GM23338 (cell line): ENCODE measurements around the gene STPG1. TPM values are rescaled to one million over a fixed set of nuclear protein-coding genes. Genes with fewer than 3 reads are reported as not detected.

Experiments used
- ATAC-seq: fragments of 200-7000 bp; cut with Tn5 transposase; 3 replicates; pipeline ENCODE4 v1.9.1; 2020
- DNase-seq: peaks from one replicate; pipeline ENCODE4 v3.0.0-alpha.2; 2015; ENCODE audit warnings: low spot score
- H2AFZ ChIP-seq: fragments of 200-600 bp; sonication (generic); 2 replicates; pipeline ENCODE4 v1.8.0; 2016; ENCODE audit warnings: antibody characterized with exemption, mild to moderate bottlenecking, moderate library complexity
- H3F3A ChIP-seq: fragments of 200-600 bp; sonication (generic); replicated peaks from 2 replicates; pipeline ENCODE4 v1.8.0; 2017; ENCODE audit warnings: antibody characterized with exemption, mixed run types, low read depth
- H3K27ac ChIP-seq: fragments of 200-600 bp; sonication (generic); 2 replicates; pipeline ENCODE4 v1.6.1; 2016; ENCODE audit warnings: low read depth
- H3K27me3 ChIP-seq: fragments of 200-600 bp; sonication (generic); 2 replicates; pipeline ENCODE4 v1.8.0; 2016; ENCODE audit warnings: mild to moderate bottlenecking, mixed run types, moderate library complexity; ENCODE audit not compliant: insufficient read depth
- H3K36me3 ChIP-seq: fragments of 200-600 bp; sonication (generic); 2 replicates; pipeline ENCODE4 v1.8.0; 2016; ENCODE audit warnings: mild to moderate bottlenecking; ENCODE audit not compliant: insufficient read depth
- H3K4me1 ChIP-seq: fragments of 200-600 bp; sonication (generic); 2 replicates; pipeline ENCODE4 v1.8.0; 2016; ENCODE audit warnings: mild to moderate bottlenecking, moderate library complexity; ENCODE audit not compliant: insufficient read depth
- H3K4me2 ChIP-seq: fragments of 200-600 bp; sonication (generic); 2 replicates; pipeline ENCODE4 v1.7.1; 2017; ENCODE audit warnings: mixed run types
- H3K4me3 ChIP-seq: fragments of 200-600 bp; sonication (generic); 2 replicates; pipeline ENCODE4 v1.6.1; 2016; ENCODE audit warnings: mixed run types
- H3K79me2 ChIP-seq: fragments of 200-600 bp; sonication (generic); replicated peaks from 2 replicates; pipeline ENCODE4 v1.8.0; 2017; ENCODE audit warnings: mild to moderate bottlenecking; ENCODE audit not compliant: insufficient read depth
- H3K9me2 ChIP-seq: fragments of 200-600 bp; sonication (generic); 2 replicates; pipeline ENCODE4 v1.8.0; 2017; ENCODE audit not compliant: insufficient read depth
- H4K20me1 ChIP-seq: fragments of 200-600 bp; sonication (generic); replicated peaks from 2 replicates; pipeline ENCODE4 v1.8.0; 2017; ENCODE audit warnings: mild to moderate bottlenecking; ENCODE audit not compliant: insufficient read depth
- H3K27ac Mint-ChIP-seq: 2 replicates; pipeline ENCODE4 v1.8.0; 2020; ENCODE audit warnings: inconsistent platforms, mild to moderate bottlenecking, moderate library complexity, mixed read lengths
- H3K27me3 Mint-ChIP-seq: 3 replicates; pipeline ENCODE4 v1.8.0; 2022; ENCODE audit warnings: low read depth, mild to moderate bottlenecking, moderate library complexity, mixed read lengths, inconsistent platforms; ENCODE audit not compliant: insufficient read depth, poor library complexity
- H3K36me3 Mint-ChIP-seq: 3 replicates; pipeline ENCODE4 v1.8.0; 2021; ENCODE audit warnings: low read depth, mild to moderate bottlenecking, inconsistent platforms, moderate library complexity, mixed read lengths
- H3K4me1 Mint-ChIP-seq: 3 replicates; pipeline ENCODE4 v1.8.0; 2020; ENCODE audit warnings: mild to moderate bottlenecking, inconsistent platforms, mixed read lengths
- H3K4me3 Mint-ChIP-seq: 3 replicates; pipeline ENCODE4 v1.8.0; 2021; ENCODE audit warnings: moderate library complexity, mild to moderate bottlenecking, inconsistent platforms, mixed read lengths
- H3K9me3 Mint-ChIP-seq: 3 replicates; pipeline ENCODE4 v1.8.0; 2020; ENCODE audit warnings: moderate library complexity, mild to moderate bottlenecking, inconsistent platforms, mixed read lengths
- CREB1 ChIP-seq: fragments of 250-450 bp; sonication (Bioruptor Pico); IDR thresholded peaks from 2 replicates; pipeline ENCODE4 v1.5.0; 2020; ENCODE audit warnings: low read depth, mild to moderate bottlenecking, moderate library complexity
- CTCF ChIP-seq, 2 experiments: fragments of 200-600 bp in 1 of 2; sonication (generic) in 1 of 2; conservative IDR thresholded peaks; 2 replicates each; pipeline versions ENCODE4 v1.5.1 to v1.6.1; 2016 to 2017; ENCODE audit warnings: antibody characterized with exemption in 2 of 2, low read depth in 2 of 2, mild to moderate bottlenecking in 2 of 2, moderate library complexity in 1 of 2
- ETS1 ChIP-seq: IDR thresholded peaks from 2 replicates; pipeline ENCODE4 v1.6.1; 2016; ENCODE audit warnings: antibody characterized with exemption
- EZH2 ChIP-seq: fragments of 200-600 bp; sonication (generic); IDR thresholded peaks from one replicate; pipeline ENCODE4 v1.8.0; 2017; ENCODE audit warnings: antibody characterized with exemption, mild to moderate bottlenecking, low read depth; ENCODE audit not compliant: unreplicated experiment
- EZH2phosphoT487 ChIP-seq: fragments of 200-600 bp; sonication (generic); IDR thresholded peaks from one replicate; pipeline ENCODE4 v1.8.1; 2018; ENCODE audit warnings: antibody characterized with exemption; ENCODE audit not compliant: unreplicated experiment
- JUNB ChIP-seq: IDR thresholded peaks from one replicate; pipeline ENCODE4 v1.6.1; 2016; ENCODE audit warnings: antibody characterized with exemption; ENCODE audit not compliant: unreplicated experiment
- NANOG ChIP-seq: IDR thresholded peaks from 2 replicates; pipeline ENCODE4 v1.6.1; 2016; ENCODE audit warnings: antibody characterized with exemption, borderline replicate concordance
- POLR2AphosphoS5 ChIP-seq: IDR thresholded peaks from 2 replicates; pipeline ENCODE4 v1.6.1; 2016; ENCODE audit warnings: antibody characterized with exemption, low read depth
- REST ChIP-seq: IDR thresholded peaks from one replicate; pipeline ENCODE4 v1.6.1; 2018; ENCODE audit warnings: antibody characterized with exemption; ENCODE audit not compliant: unreplicated experiment
- STAT1 ChIP-seq: IDR thresholded peaks from one replicate; pipeline ENCODE4 v1.6.1; 2016; ENCODE audit warnings: antibody characterized with exemption; ENCODE audit not compliant: unreplicated experiment
- ZNF114 ChIP-seq: fragments of 250-450 bp; sonication (Bioruptor Pico); IDR thresholded peaks from 2 replicates; pipeline ENCODE4 v1.5.0; 2020; ENCODE audit warnings: mild to moderate bottlenecking, moderate library complexity
- ZNF331 ChIP-seq: fragments of 250-450 bp; sonication (Bioruptor Pico); IDR thresholded peaks from 2 replicates; pipeline ENCODE4 v1.5.0; 2020; ENCODE audit warnings: low read depth, mild to moderate bottlenecking, moderate library complexity
- ZNF462 ChIP-seq: fragments of 250-450 bp; sonication (Bioruptor Pico); IDR thresholded peaks from 2 replicates; pipeline ENCODE4 v1.5.0; 2020; ENCODE audit warnings: mild to moderate bottlenecking, moderate library complexity
- polyA plus RNA-seq: library from polyadenylated mRNA; unstranded; fragments of >200 nt; fragmentation: Nextera tagmentation; extraction: Ambion mirVana; gene quantifications from 2 replicates; pipeline ENCODE4 v1.2.1, GENCODE V29; 2016
- total RNA-seq: library from RNA; depleted of rRNA; stranded (reverse); fragments of >200 nt; shearing (Covaris generic); gene quantifications from 2 replicates; pipeline ENCODE4 v1.2.3, GENCODE V29; 2014

STPG1 gene
- total and polyA plus RNA-seq, 2 experiments from 2014 or later: 8.2 to 11.4 TPM

GRCh38 chr1:24410750-24411149 is 2.8 kb downstream of the STPG1 start:
- H3K9me2 ChIP-seq: no peaks in the 10 kb centered on the region
- H3K4me1 ChIP-seq: peaks cover 5% of the 10 kb centered on the region; the same call in 1 of the 2 replicates
- Mint-ChIP-seq H3K27ac (no peak overlapping the region), H3K4me3 (no peak overlapping the region), H3K27me3 (peaks cover 5% of the 10 kb centered on the region), H3K36me3 (no peaks in the 10 kb centered on the region; the same call in 2 of the 3 replicates), H3K4me1 (peaks cover 10% of the 10 kb centered on the region), H3K9me3 (no peaks in the 10 kb centered on the region)
- H4K20me1 ChIP-seq: no peaks in the 10 kb centered on the region
- no peak overlapping the region for H3K27ac ChIP-seq
- no peaks in the 10 kb centered on the region for H3K27me3 ChIP-seq
- no peaks in the 10 kb centered on the region for H3K36me3 ChIP-seq
- TF ChIP-seq REST (no peak), EZH2phosphoT487 (no peak), STAT1 (no peak), CTCF (conservative IDR thresholded peaks at IDR 0.05; ENCODE audit: low read depth in 2 of 2) (no peak), EZH2 (no peak), ETS1 (no peak), ZNF462 (CRISPR knock-in tag) (no peak), POLR2AphosphoS5 (no peak), ZNF331 (CRISPR knock-in tag) (no peak), CREB1 (CRISPR knock-in tag) (no peak), JUNB (no peak), ZNF114 (CRISPR knock-in tag) (no peak), NANOG (no peak)
- DNase-seq (no peak), ATAC-seq (no peak)
- no peak overlapping the region for H2AFZ ChIP-seq
- no peak overlapping the region for H3K4me3 ChIP-seq
- H3K4me2 ChIP-seq: no peak overlapping the region
- H3K79me2 ChIP-seq: peaks cover 13% of the 10 kb centered on the region
- H3F3A ChIP-seq: peaks cover 6% of the 10 kb centered on the region
